CD14-positive monocyte (primary cell): Measurements from ENCODE around the gene ZNF660. TPM values are rescaled to one million over a fixed set of nuclear protein-coding genes. Genes with fewer than 3 reads are reported as not detected.
"Not testable (repeated sequence)": the region's sequence is repeated elsewhere in the genome, so short reads cannot be mapped to it uniquely, and the experiment has no call there.

ENCODE experiments used
- DNase-seq, 3 donors: peaks; one replicate each; pipeline ENCODE4 v3.0.0-alpha.2; 2011 to 2022
- H2AFZ ChIP-seq: 2 replicates; pipeline ENCODE4 v1.6.0; 2012; ENCODE audit warnings: mild to moderate bottlenecking, low read depth, low read length, inconsistent platforms; ENCODE audit not compliant: insufficient read depth, poor library complexity, severe bottlenecking
- H3K27ac ChIP-seq, 2 donors: 1 replicate in 1 of 2; 2 replicates in 1 of 2; pipeline ENCODE4 v1.5.1; 2012 to 2013; ENCODE audit warnings: low read length in 2 of 2, control low read depth in 1 of 2, inconsistent platforms in 1 of 2, low read depth in 1 of 2, mild to moderate bottlenecking in 1 of 2
- H3K27me3 ChIP-seq, 2 donors: one replicate each; pipeline versions ENCODE4 v1.6.0 to v1.6.1; 2011 to 2013; ENCODE audit warnings: low read length in 2 of 2; ENCODE audit not compliant: control insufficient read depth in 2 of 2, insufficient read depth in 2 of 2
- H3K36me3 ChIP-seq, 2 donors: replicated peaks in 1 of 2; 1 replicate in 1 of 2; 2 replicates in 1 of 2; pipeline versions ENCODE4 v1.5.1 to v1.6.1; 2012 to 2013; ENCODE audit warnings: low read length in 2 of 2, control low read depth in 1 of 2, inconsistent platforms in 1 of 2, mild to moderate bottlenecking in 1 of 2; ENCODE audit not compliant: insufficient read depth in 2 of 2, control insufficient read depth in 1 of 2
- H3K4me1 ChIP-seq, 2 donors: 1 replicate in 1 of 2; 2 replicates in 1 of 2; pipeline versions ENCODE4 v1.5.1 to v1.6.1; 2012 to 2013; ENCODE audit warnings: low read length in 2 of 2, control low read depth in 1 of 2, inconsistent platforms in 1 of 2, mild to moderate bottlenecking in 1 of 2, moderate library complexity in 1 of 2; ENCODE audit not compliant: insufficient read depth in 2 of 2, control insufficient read depth in 1 of 2
- H3K4me2 ChIP-seq: replicated peaks from 2 replicates; pipeline ENCODE3; 2012; ENCODE audit warnings: low read length, moderate library complexity, mild to moderate bottlenecking; ENCODE audit not compliant: poor library complexity, severe bottlenecking; ENCODE audit errors: extremely low read depth
- H3K4me3 ChIP-seq, 3 experiments: fragments of 200-600 bp in 1 of 3; sonication (generic) in 1 of 3; replicated peaks in 1 of 3; 1 replicate in 2 of 3; 2 replicates in 1 of 3; pipeline ENCODE4 v1.5.1; 2011 to 2013; ENCODE audit warnings: low read length in 3 of 3, mild to moderate bottlenecking in 3 of 3, control low read depth in 2 of 3, low read depth in 2 of 3, inconsistent platforms in 1 of 3, moderate library complexity in 1 of 3
- H3K79me2 ChIP-seq: 2 replicates; pipeline ENCODE4 v1.6.0; 2012; ENCODE audit warnings: mild to moderate bottlenecking, control low read depth, inconsistent platforms, low read length, moderate library complexity; ENCODE audit not compliant: insufficient read depth
- H3K9ac ChIP-seq: 2 replicates; pipeline ENCODE4 v1.6.0; 2017; ENCODE audit warnings: low read length, mild to moderate bottlenecking; ENCODE audit not compliant: insufficient read depth, poor library complexity, severe bottlenecking
- H3K9me3 ChIP-seq, 2 donors: replicated peaks in 1 of 2; 1 replicate in 1 of 2; 2 replicates in 1 of 2; pipeline versions ENCODE4 v1.5.1 to v1.6.1; 2012 to 2013; ENCODE audit warnings: low read length in 2 of 2, control low read depth in 1 of 2; ENCODE audit not compliant: control insufficient read depth in 1 of 2, insufficient read depth in 1 of 2
- H4K20me1 ChIP-seq: 2 replicates; pipeline ENCODE4 v1.6.0; 2012; ENCODE audit warnings: mild to moderate bottlenecking, low read length, control low read depth, moderate library complexity; ENCODE audit not compliant: insufficient read depth
- H3K27ac Mint-ChIP-seq, 7 donors: one replicate each; pipeline ENCODE4 v1.8.0; 2020; ENCODE audit warnings: mild to moderate bottlenecking in 7 of 7, mixed read lengths in 7 of 7, moderate library complexity in 6 of 7, inconsistent platforms in 2 of 7
- H3K27me3 Mint-ChIP-seq, 3 donors: one replicate each; pipeline ENCODE4 v1.8.0; 2021 to 2022; ENCODE audit warnings: low read depth in 3 of 3, mild to moderate bottlenecking in 3 of 3, mixed read lengths in 3 of 3, moderate library complexity in 3 of 3, inconsistent platforms in 1 of 3
- H3K36me3 Mint-ChIP-seq, 2 donors: one replicate each; pipeline ENCODE4 v1.8.0; 2020; ENCODE audit warnings: mixed read lengths in 2 of 2, inconsistent platforms in 1 of 2, mild to moderate bottlenecking in 1 of 2
- H3K4me1 Mint-ChIP-seq: one replicate; pipeline ENCODE4 v1.8.0; 2020; ENCODE audit warnings: mild to moderate bottlenecking, mixed read lengths
- H3K4me3 Mint-ChIP-seq, 2 donors: one replicate each; pipeline ENCODE4 v1.8.0; 2020; ENCODE audit warnings: mild to moderate bottlenecking in 2 of 2, mixed read lengths in 2 of 2, moderate library complexity in 1 of 2
- H3K9me3 Mint-ChIP-seq, 7 donors: one replicate each; pipeline ENCODE4 v1.8.0; 2020 to 2022; ENCODE audit warnings: mixed read lengths in 7 of 7, mild to moderate bottlenecking in 6 of 7, moderate library complexity in 6 of 7, inconsistent platforms in 2 of 7
- WGBS: methylation state at CpG from one replicate; pipeline ENCODE4 v1.1.5; 2013; ENCODE audit warnings: missing lambda C conversion rate; ENCODE audit not compliant: insufficient coverage; 5-methylcytosine and 5-hydroxymethylcytosine counted together
- intact Hi-C, 2 donors: fragments of 100-400 bp; cut with micrococcal nuclease; formaldehyde crosslinking; loops; one replicate each; pipeline versions ENCODE4 v1.15.0 to v1.15.1; 2023
- polyA minus RNA-seq: library from RNA; depleted of rRNA, polyadenylated mRNA; stranded (reverse); fragments of >200 nt; gene quantifications from 2 replicates; pipeline ENCODE4 v1.2.3, GENCODE V29; 2012
- polyA plus RNA-seq, 3 donors: library from polyadenylated mRNA; depleted of rRNA in 1 of 3; unstranded in 2 of 3; stranded (reverse) in 1 of 3; fragments of 300-500 nt in 2 of 3; fragments of >200 nt in 1 of 3; fragmentation: Illumina TruSeq in 2 of 3; gene quantifications; 1 replicate in 2 of 3; 2 replicates in 1 of 3; pipeline ENCODE4 v1.2.3, GENCODE V29; 2012 to 2021
- total RNA-seq, 12 experiments: library from RNA in 1 of 12; stranded (reverse) in 1 of 12; fragments of 120-200 nt in 1 of 12; gene quantifications; one replicate each; pipeline ENCODE4 v1.2.4 and lab custom pipeline; 2013 to 2026; ENCODE audit warnings: mixed read lengths in 6 of 12, inconsistent platforms in 1 of 12
- TF ChIP-seq, protein P1 (sequence below): fragments of 200-600 bp; IDR thresholded peaks from one replicate; pipeline ENCODE4 v1.8.0; 2022; ENCODE audit warnings: antibody characterized with exemption, mild to moderate bottlenecking

ZNF660 gene
- total RNA-seq (2013): 0.77 TPM
- under 1 TPM in 2 of 3 donors, not detected in 1; 0.17 TPM for polyA plus RNA-seq
- under 0.01 and 0.16 TPM in 2 replicates for polyA minus RNA-seq
- 0.06 to 2.0 (median 0.51) reads per million in 11 experiments for total RNA-seq (lab: John Stamatoyannopoulos, UW)

DNA sequence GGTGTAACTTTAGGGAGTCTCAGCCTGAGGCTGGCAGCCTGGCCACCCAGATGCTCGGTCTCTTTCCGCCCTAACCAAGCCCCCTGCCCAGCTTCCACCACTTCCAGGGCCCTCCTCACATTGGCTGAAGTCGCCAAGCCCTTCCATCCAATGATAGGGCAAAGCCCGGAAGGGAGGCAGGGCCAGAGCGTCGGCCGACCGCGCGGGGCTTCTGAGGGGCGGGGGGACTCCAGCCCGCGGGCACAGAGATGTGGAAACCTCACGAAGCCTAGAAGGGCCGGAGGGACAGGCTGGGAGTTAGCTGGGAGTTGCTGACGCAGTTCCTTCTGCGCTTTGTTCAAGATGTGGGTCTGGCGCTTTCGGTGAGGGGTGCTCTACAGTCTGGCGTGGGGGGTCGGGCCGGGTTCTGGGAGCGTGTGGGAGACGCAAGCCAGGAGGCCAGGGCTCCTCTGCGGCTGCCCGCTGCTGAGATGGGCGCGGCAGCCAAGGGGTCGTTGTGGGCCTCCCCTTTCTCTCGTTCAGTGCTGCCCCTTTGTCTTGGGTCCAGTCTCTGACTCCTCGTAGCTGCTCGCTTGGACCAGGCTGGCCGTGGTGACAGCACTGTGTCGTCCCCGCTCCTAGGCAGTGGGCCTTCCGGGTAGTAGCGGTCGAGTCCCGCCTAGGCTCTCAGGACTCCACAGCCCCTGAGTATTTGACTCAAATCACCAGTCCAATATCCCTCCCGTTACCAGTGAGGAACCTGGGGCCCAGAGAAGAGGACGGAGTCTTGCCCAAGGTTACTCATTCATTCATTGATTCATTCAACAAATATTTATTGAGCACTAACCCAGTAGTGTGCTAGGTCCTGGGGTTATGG is at the start of gene ZNF660:
Gene ZNF660, plus strand, starts transcription at position 319 of the 856 bp plus-strand sequence. CDS start 9,230 bp downstream, outside the sequence.
- Histone ChIP-seq H4K20me1 (no peaks in the 10 kb centered on the region), H3K9ac (peak within 1 kb of the TSS; percentile 72), H3K4me3 (peak within 1 kb of the TSS; percentile 39 to 78 (median 60)), H3K4me2 (peak within 1 kb of the TSS; percentile 92), H3K36me3 (peaks cover 0 to 28% of the 10 kb centered on the region in 2 donors), H3K27ac (peak within 1 kb of the TSS; percentile 13 to 68), H3K4me1 (peaks cover 16 to 19% of the 10 kb centered on the region in 2 donors), H2AFZ (peak within 1 kb of the TSS; percentile 86), H3K9me3 (peaks cover 23 to 26% of the 10 kb centered on the region in 2 donors), H3K79me2 (no peaks in the 10 kb centered on the region), H3K27me3 (peaks cover 0 to 10% of the 10 kb centered on the region in 2 donors)
- H3K4me1 Mint-ChIP-seq: peaks cover 22% of the 10 kb centered on the region
- peaks cover 24 to 48% (median 44%) of the 10 kb centered on the region in 7 donors for H3K9me3 Mint-ChIP-seq
- WGBS: under 1% methylated on average over 31 of the region's 41 CpGs
- peaks cover 17 to 30% of the 10 kb centered on the region in 2 donors for H3K36me3 Mint-ChIP-seq
- intact Hi-C loops: no loop called here
- peak; percentile 12 to 28 (median 13) for DNase-seq
- H3K27me3 Mint-ChIP-seq: peaks cover 6 to 21% (median 8%) of the 10 kb centered on the region in 3 donors
- H3K4me3 Mint-ChIP-seq: peak within 1 kb of the TSS; percentile 86 to 90
- TF ChIP-seq, protein P1, sequence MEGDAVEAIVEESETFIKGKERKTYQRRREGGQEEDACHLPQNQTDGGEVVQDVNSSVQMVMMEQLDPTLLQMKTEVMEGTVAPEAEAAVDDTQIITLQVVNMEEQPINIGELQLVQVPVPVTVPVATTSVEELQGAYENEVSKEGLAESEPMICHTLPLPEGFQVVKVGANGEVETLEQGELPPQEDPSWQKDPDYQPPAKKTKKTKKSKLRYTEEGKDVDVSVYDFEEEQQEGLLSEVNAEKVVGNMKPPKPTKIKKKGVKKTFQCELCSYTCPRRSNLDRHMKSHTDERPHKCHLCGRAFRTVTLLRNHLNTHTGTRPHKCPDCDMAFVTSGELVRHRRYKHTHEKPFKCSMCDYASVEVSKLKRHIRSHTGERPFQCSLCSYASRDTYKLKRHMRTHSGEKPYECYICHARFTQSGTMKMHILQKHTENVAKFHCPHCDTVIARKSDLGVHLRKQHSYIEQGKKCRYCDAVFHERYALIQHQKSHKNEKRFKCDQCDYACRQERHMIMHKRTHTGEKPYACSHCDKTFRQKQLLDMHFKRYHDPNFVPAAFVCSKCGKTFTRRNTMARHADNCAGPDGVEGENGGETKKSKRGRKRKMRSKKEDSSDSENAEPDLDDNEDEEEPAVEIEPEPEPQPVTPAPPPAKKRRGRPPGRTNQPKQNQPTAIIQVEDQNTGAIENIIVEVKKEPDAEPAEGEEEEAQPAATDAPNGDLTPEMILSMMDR: no peak
- H3K27ac Mint-ChIP-seq: peak within 1 kb of the TSS; percentile 54 to 89 (median 65)

GRCh38 chr3:44535364-44535763 is 49.4 kb upstream of the ZNF660 start:
- Histone ChIP-seq H3K4me1 (no peaks in the 10 kb centered on the region), H3K4me2 (no peak overlapping the region), H3K9me3 (no peaks in the 10 kb centered on the region), H3K9ac (no peak overlapping the region), H3K79me2 (no peaks in the 10 kb centered on the region), H3K27ac (no peak overlapping the region), H3K4me3 (no peak overlapping the region), H2AFZ (no peak overlapping the region), H3K36me3 (no peaks in the 10 kb centered on the region), H4K20me1 (no peaks in the 10 kb centered on the region), H3K27me3 (peaks cover 4 to 8% of the 10 kb centered on the region in 2 donors)
- DNase-seq: no peak
- WGBS: 0% methylated on average over 1 of the region's 1 CpG
- TF ChIP-seq, protein P1: no peak
- H3K4me3 Mint-ChIP-seq: no peak overlapping the region
- peaks cover 0 to 6% (median 1%) of the 10 kb centered on the region in 7 donors for H3K9me3 Mint-ChIP-seq
- no peak overlapping the region for H3K27ac Mint-ChIP-seq
- intact Hi-C loops: no loop called here
- no peaks in the 10 kb centered on the region for H3K4me1 Mint-ChIP-seq
- peaks cover 2 to 17% (median 12%) of the 10 kb centered on the region in 3 donors for H3K27me3 Mint-ChIP-seq
- H3K36me3 Mint-ChIP-seq: no peaks in the 10 kb centered on the region

DNA sequence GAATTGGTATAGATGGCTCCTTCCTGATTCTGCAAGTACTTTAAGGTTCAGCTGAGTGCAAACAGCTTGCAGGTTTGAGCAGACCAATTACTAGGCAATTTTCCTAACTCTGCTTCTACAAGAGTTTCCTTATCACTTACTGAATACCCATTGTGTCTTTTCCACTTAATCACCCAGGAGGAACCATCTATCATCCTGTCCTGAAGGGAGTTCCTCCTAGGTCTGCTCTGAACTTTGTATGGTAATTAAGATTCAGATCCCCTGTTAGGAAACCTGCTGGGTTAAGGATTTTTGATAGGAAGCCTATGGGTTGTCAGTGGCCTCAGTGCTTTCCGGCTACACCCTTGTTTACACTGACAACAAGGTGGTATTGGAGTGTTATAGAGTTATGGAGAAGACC is 40.0 kb upstream of the ZNF660 start:
- H3K36me3 Mint-ChIP-seq, H3K4me3 Mint-ChIP-seq, H2AFZ ChIP-seq, H3K4me1 ChIP-seq, H4K20me1 ChIP-seq, H3K79me2 ChIP-seq, H3K9ac ChIP-seq, intact Hi-C loops, H3K9me3 ChIP-seq, H3K36me3 ChIP-seq, H3K4me1 Mint-ChIP-seq, H3K4me3 ChIP-seq, H3K27me3 Mint-ChIP-seq, H3K4me2 ChIP-seq, H3K27ac Mint-ChIP-seq, H3K27ac ChIP-seq, DNase-seq, H3K27me3 ChIP-seq: not testable (repeated sequence)
- peaks cover 10 to 33% (median 12%) of the 10 kb centered on the region in 7 donors for H3K9me3 Mint-ChIP-seq
- WGBS: no CpG with 5 or more reads among the region's 1 CpG
